Activated CD8-positive, alpha-beta T cell treated with anti-CD3 and anti-CD28 coated beads for 36 hours (primary cell): ENCODE results near the gene CIB2. TPM values are rescaled to one million over a fixed set of nuclear protein-coding genes. Genes with fewer than 3 reads are reported as not detected.

Source experiments
- ATAC-seq: fragments of 200-7000 bp; cut with Tn5 transposase; one replicate; pipeline ENCODE4 v1.10.0; 2021; ENCODE audit warnings: mild to moderate bottlenecking, moderate library complexity
- CTCF ChIA-PET: fragments of 350-600 bp; sonication (Branson Sonifier 250); formaldehyde crosslinking; loops from one replicate; lab custom pipeline; 2021; ENCODE audit warnings: antibody characterized with exemption; lab: Charles Lee
- POLR2A ChIA-PET: fragments of 350-600 bp; sonication (Branson Sonifier 250); formaldehyde crosslinking; loops from one replicate; lab custom pipeline; 2021; ENCODE audit warnings: antibody characterized with exemption; lab: Charles Lee
- DNase-seq: peaks from one replicate; pipeline ENCODE4 v3.0.0-alpha.2; 2020
- H3K27ac Mint-ChIP-seq: one replicate; pipeline ENCODE4 v1.8.0; 2021; ENCODE audit warnings: mild to moderate bottlenecking, mixed read lengths
- H3K27me3 Mint-ChIP-seq: one replicate; pipeline ENCODE4 v1.8.0; 2021; ENCODE audit warnings: mixed read lengths
- H3K36me3 Mint-ChIP-seq: one replicate; pipeline ENCODE4 v1.8.0; 2021; ENCODE audit warnings: low read depth, mixed read lengths
- H3K4me1 Mint-ChIP-seq: one replicate; pipeline ENCODE4 v1.8.0; 2021; ENCODE audit warnings: low read depth, mixed read lengths
- H3K4me3 Mint-ChIP-seq: one replicate; pipeline ENCODE4 v1.8.0; 2021; ENCODE audit warnings: mild to moderate bottlenecking, moderate library complexity, mixed read lengths
- H3K9me3 Mint-ChIP-seq: one replicate; pipeline ENCODE4 v1.8.0; 2021; ENCODE audit warnings: mixed read lengths
- intact Hi-C: fragments of 100-400 bp; cut with micrococcal nuclease; formaldehyde crosslinking; loops from one replicate; pipeline ENCODE4 v1.10.0; 2022
- total RNA-seq, 2 experiments: library from RNA; stranded (reverse); gene quantifications; one replicate each; pipeline ENCODE4 v1.2.3, GENCODE V29; 2021
- TF ChIP-seq, protein P1 (sequence below): fragments of 200-600 bp; IDR thresholded peaks from one replicate; pipeline ENCODE4 v1.8.0; 2022; ENCODE audit warnings: antibody characterized with exemption, mild to moderate bottlenecking

The CIB2 gene
- total RNA-seq, 2 experiments from 2014 or later: 1.6 TPM

DNA sequence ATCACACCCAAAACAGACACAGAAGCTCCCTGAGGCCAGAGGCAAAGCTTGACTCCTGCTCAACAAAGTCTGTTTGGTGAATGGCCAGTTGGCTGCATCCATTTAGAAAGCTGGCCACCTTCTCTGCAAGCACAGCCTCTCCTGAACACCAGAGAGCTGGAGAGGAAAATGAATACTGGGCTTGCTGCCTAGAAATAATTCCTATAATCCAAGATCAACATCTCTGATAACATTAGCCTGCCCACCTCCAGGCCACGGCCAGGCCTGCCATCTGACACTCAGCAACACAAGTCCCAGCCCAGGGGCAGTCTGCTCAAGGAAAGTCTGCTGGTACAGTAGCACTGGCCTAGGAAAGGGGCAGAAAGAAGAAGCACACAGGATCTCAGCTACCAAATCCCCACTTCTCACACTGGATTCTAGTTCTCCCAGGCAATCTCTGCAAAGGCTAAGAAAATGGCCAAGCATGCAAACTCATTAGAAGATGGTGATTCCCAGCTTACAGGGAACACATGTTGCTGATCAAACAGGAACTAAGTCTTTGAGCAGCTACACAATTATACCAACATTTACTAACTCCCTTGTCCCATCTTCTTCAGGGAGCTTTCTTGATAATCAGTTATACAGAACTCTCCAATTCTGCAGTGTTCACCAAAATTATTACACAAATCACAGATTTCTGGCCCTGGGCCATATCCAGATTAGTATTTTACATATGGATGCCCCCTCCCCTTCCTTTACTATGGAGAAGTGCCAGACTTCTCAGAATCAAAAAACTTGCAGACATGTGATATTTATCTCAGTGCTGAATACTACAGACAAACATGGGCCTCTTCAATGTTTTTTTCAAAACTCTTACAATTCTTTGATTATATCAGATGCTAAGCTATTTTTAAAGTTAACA, 63.7 kb downstream of the CIB2 start:
- intact Hi-C loops: loop anchor here (2.0 kb wide), 1 partner anchor 33 kb away; no protein-coding TSS in a partner anchor
- Mint-ChIP-seq H3K4me3 (no peak overlapping the region), H3K36me3 (peaks cover 17% of the 10 kb centered on the region), H3K27me3 (no peaks in the 10 kb centered on the region), H3K27ac (no peak overlapping the region), H3K9me3 (no peaks in the 10 kb centered on the region), H3K4me1 (peaks cover 15% of the 10 kb centered on the region)
- ATAC-seq (no peak), DNase-seq (no peak)
- ChIA-PET POLR2A (interaction anchor here (0.6 to 5.6 kb wide), 5 partner anchors 9 to 32 kb away, joined by 3 to 31 read pairs (median 5); no protein-coding TSS in a partner anchor), CTCF (interaction anchor here (1.1 to 8.9 kb wide), 8 partner anchors 8 to 108 kb away, joined by 3 to 83 read pairs (median 14); no protein-coding TSS in a partner anchor)
- TF ChIP-seq, protein P1, sequence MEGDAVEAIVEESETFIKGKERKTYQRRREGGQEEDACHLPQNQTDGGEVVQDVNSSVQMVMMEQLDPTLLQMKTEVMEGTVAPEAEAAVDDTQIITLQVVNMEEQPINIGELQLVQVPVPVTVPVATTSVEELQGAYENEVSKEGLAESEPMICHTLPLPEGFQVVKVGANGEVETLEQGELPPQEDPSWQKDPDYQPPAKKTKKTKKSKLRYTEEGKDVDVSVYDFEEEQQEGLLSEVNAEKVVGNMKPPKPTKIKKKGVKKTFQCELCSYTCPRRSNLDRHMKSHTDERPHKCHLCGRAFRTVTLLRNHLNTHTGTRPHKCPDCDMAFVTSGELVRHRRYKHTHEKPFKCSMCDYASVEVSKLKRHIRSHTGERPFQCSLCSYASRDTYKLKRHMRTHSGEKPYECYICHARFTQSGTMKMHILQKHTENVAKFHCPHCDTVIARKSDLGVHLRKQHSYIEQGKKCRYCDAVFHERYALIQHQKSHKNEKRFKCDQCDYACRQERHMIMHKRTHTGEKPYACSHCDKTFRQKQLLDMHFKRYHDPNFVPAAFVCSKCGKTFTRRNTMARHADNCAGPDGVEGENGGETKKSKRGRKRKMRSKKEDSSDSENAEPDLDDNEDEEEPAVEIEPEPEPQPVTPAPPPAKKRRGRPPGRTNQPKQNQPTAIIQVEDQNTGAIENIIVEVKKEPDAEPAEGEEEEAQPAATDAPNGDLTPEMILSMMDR: no peak

DNA sequence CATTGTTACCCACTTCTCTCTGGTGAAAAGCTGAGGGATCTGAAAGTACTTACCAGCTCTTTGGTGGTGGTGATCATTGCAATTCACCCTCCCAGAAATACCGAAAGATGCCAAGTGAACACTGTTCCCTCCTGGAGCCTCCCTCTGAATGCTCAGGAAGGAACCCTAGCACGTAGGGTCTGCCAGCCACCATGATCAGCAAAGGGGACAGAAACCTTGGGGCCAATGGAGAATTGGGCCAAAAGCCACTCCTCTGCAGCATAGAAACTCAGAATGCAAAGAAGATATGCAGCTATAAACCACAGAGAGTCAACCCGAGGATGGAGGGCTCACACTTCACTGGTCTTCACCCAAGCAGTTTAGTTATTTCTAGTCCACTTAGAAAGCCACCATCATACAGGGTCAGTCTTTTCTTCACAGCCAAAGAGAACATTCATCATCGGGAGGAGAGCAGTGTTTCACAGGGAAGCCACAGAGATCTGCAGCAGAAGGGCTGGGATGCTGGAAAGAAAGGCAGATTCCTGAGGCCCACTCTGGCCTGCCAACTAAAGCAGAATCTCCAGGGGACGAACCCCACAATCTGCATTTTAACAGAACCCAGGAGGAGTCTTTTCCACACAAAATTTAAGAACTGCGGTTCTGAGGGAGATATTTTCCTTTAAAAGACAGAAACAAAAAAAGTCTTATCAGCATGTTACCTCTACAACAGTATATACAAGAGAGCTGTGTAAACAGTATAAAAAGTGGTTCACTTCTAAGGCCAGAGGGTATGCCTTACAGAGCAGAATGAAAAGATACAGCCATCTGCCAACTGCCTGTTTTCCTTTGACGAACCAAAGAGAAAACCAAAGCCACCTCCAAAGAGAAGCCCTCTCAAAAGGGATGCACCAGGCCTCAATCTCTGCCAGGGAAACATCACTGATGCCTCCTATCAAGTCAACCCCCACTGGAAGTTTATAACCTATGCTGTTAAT, 65.0 kb downstream of the CIB2 start:
- Mint-ChIP-seq H3K36me3 (peaks cover 13% of the 10 kb centered on the region), H3K4me1 (peaks cover 10% of the 10 kb centered on the region), H3K27me3 (no peaks in the 10 kb centered on the region), H3K27ac (no peak overlapping the region), H3K9me3 (no peaks in the 10 kb centered on the region), H3K4me3 (no peak overlapping the region)
- CTCF ChIA-PET: interaction anchor here (1.1 to 8.9 kb wide), 3 partner anchors 9 to 107 kb away, joined by 3 to 83 read pairs (median 6); no protein-coding TSS in a partner anchor
- ATAC-seq: peak; percentile 14
- TF ChIP-seq, protein P1: no peak
- POLR2A ChIA-PET: interaction anchor here (0.7 to 5.6 kb wide), 5 partner anchors 10 to 32 kb away, joined by 3 to 31 read pairs (median 4); no protein-coding TSS in a partner anchor
- intact Hi-C loops: no loop called here
- no peak for DNase-seq

DNA sequence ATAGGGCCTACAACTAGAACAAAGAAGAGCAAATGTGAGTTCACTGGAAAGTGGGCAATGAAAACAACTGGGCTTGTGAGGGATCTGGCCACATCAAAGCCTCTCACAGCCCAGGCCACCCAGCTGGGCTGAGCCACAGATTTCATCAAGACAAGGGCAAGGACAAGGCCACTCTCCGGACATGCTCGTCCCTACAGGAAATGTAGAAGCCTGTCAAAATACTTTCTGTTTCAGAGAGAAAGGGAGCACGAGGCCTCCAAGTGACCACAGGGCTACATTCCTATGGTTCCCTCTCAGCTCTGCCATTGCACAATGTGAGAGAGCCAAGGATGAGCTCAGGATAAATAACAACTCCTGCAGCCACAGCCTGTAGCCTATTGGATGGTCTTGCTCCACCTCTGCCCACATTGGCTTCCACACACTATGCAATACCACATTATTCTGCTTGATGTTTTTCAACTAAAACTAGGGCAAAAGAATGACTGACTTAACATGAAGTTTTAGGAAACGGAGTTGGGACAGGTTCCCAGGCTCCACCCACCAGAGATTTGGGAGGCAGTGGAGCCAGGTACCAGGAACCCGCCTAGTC, 65.9 kb downstream of the CIB2 start:
- intact Hi-C loops: no loop called here
- Mint-ChIP-seq H3K36me3 (peaks cover 13% of the 10 kb centered on the region), H3K9me3 (no peaks in the 10 kb centered on the region), H3K27me3 (no peaks in the 10 kb centered on the region), H3K4me1 (peaks cover 11% of the 10 kb centered on the region), H3K4me3 (no peak overlapping the region), H3K27ac (no peak overlapping the region)
- ATAC-seq (no peak), DNase-seq (no peak)
- CTCF ChIA-PET: interaction anchor here (8.9 kb wide), 1 partner anchor 15 kb away, joined by 83 read pairs; no protein-coding TSS in a partner anchor
- POLR2A ChIA-PET: interaction anchor here (0.7 to 5.6 kb wide), 5 partner anchors 10 to 33 kb away, joined by 3 to 31 read pairs (median 4); no protein-coding TSS in a partner anchor
- TF ChIP-seq, protein P1: no peak

DNA sequence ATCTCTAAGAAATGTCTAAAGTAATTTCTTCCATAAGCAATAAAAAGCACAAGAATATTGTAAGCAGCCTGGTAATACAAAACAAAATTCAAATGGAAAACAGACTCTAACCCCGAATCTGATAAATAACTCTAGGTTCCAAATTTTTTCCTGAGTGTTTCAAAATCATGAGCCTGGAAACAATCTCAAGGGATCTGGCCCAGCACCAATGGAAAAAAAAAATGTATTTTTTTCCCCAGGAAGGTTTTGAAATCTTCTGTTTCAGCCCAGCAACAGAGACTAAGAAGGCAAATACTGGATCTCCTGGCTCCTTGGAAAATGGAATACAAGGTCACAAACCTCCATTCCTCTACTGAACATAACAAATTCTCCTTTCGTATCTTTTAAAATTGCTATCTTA, 66.7 kb downstream of the CIB2 start:
- intact Hi-C loops: no loop called here
- ChIA-PET CTCF (interaction anchor here (8.9 kb wide), 1 partner anchor 14 kb away, joined by 83 read pairs; no protein-coding TSS in a partner anchor), POLR2A (interaction anchor here (1.3 to 5.6 kb wide), 2 partner anchors 9 to 29 kb away, joined by 4 to 31 read pairs; no protein-coding TSS in a partner anchor)
- H3K4me3 Mint-ChIP-seq: no peak overlapping the region
- H3K27me3 Mint-ChIP-seq: no peaks in the 10 kb centered on the region
- TF ChIP-seq, protein P1: no peak
- no peaks in the 10 kb centered on the region for H3K9me3 Mint-ChIP-seq
- DNase-seq (no peak), ATAC-seq (no peak)
- no peak overlapping the region for H3K27ac Mint-ChIP-seq
- H3K4me1 Mint-ChIP-seq: peaks cover 19% of the 10 kb centered on the region
- peaks cover 8% of the 10 kb centered on the region for H3K36me3 Mint-ChIP-seq
